GM19351 (cell line): ENCODE data around the gene SOS1.
"Not testable (repeated sequence)": the region's sequence is repeated elsewhere in the genome, so short reads cannot be mapped to it uniquely, and the experiment has no call there.

Source experiments
- ATAC-seq: cut with Tn5 transposase; IDR thresholded peaks from one replicate; pipeline ENCODE4 v1.9.1; 2021; ENCODE audit warnings: mild to moderate bottlenecking, moderate library complexity; ENCODE audit not compliant: unreplicated experiment

The SOS1 gene

GRCh38 chr2:39120771-39121522, at the start of gene SOS1:
Gene SOS1, minus strand, starts transcription at chr2:39121051. Its CDS starts 629 bp downstream, at chr2:39120422.
- ATAC-seq: peak; percentile 45

- no peak for ATAC-seq
These were observed 43.2 kb upstream of the SOS1 start for GRCh38 chr2:39164089-39164488.

GRCh38 chr2:39160982-39161381, 40.1 kb upstream of the SOS1 start:
- no peak for ATAC-seq

GRCh38 chr2:39159283-39159682, 38.4 kb upstream of the SOS1 start:
- ATAC-seq: no peak

GRCh38 chr2:39158351-39158750, 37.5 kb upstream of the SOS1 start:
- no peak for ATAC-seq

- ATAC-seq: no peak
These were observed 36.0 kb upstream of the SOS1 start for GRCh38 chr2:39156846-39157245.

GRCh38 chr2:39156107-39156506, 35.3 kb upstream of the SOS1 start:
- ATAC-seq: no peak

- ATAC-seq: not testable (repeated sequence)
These were observed 34.7 kb upstream of the SOS1 start for GRCh38 chr2:39155573-39155972.

- ATAC-seq: no peak
These were observed 34.1 kb upstream of the SOS1 start for GRCh38 chr2:39154944-39155343.

- no peak for ATAC-seq
These were observed 32.5 kb upstream of the SOS1 start for GRCh38 chr2:39153312-39153711.

GRCh38 chr2:39152504-39152903, 31.7 kb upstream of the SOS1 start:
- no peak for ATAC-seq

- ATAC-seq: no peak
These were observed 30.1 kb upstream of the SOS1 start for GRCh38 chr2:39150890-39151497.

GRCh38 chr2:39150102-39150562, 29.3 kb upstream of the SOS1 start:
- no peak for ATAC-seq

GRCh38 chr2:39146630-39147029, 25.8 kb upstream of the SOS1 start:
- no peak for ATAC-seq

GRCh38 chr2:39145906-39146421, 25.1 kb upstream of the SOS1 start:
- ATAC-seq: no peak

- ATAC-seq: no peak
These were observed 23.6 kb upstream of the SOS1 start for GRCh38 chr2:39144416-39144815.

- ATAC-seq: no peak
These were observed 22.2 kb upstream of the SOS1 start for GRCh38 chr2:39142904-39143605.

GRCh38 chr2:39141334-39142271, 20.8 kb upstream of the SOS1 start:
- peak; percentile 67 for ATAC-seq

GRCh38 chr2:39140948-39141333, 20.1 kb upstream of the SOS1 start:
- ATAC-seq: not testable (repeated sequence)

GRCh38 chr2:39140322-39140847, 19.5 kb upstream of the SOS1 start:
- ATAC-seq: no peak
